ENCODE measurements around the gene LRRC28.

Gene LRRC28

DNA sequence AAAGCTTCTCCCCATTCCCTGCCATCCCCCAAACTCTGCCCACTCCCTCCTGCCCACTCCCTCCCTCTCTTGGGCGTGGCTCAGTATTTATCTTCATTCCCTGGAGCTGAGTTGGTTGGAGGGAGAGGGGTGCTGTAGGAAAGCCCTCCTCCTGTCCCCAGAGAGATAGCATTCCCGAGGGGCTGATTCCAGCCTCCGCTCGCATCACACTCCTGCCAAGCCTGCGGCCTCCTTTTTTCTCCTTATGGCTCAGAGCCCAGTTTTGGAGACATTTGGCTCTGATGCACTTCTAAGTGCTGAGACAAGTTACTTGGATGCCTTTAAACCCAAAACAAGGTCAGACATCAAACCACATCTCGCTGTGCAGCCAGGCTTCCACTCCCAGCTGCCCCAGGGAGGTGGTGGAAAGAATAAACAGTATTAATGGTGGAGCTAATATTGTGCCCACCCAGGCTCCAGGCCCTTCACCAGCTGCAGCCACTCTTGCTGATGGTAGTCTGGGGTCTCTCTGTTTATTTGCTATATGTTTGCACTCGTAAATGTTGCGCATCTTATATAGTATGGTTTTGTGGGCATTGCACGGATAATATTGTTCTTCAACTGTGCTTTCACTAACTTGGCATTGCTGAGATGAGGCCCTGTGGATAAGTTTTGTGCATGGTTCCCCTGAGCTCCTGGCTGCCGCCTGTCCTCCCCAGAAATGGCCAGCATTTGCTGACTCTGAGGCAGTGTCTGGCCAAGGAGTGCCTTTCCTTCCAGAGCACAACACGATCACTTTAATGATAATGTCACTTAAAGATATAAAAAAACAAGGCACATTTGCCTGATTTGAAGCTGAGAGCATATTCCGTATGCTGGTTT is 157.2 kb downstream of the LRRC28 start:
- Histone ChIP-seq H3K9me3 (ENCODE audit: control insufficient read depth, insufficient read depth, low read length) (no peaks in the 10 kb centered on the region), H3K79me2 (ENCODE audit: control insufficient read depth, low read length) (no peaks in the 10 kb centered on the region), H3K9me2 (replicated peaks; ENCODE audit: control insufficient read depth, low read length) (no peaks in the 10 kb centered on the region), H3F3A (ENCODE audit: control insufficient read depth, insufficient read depth) (no peaks in the 10 kb centered on the region), H3K4me3 (ENCODE audit: low read length) (no peak overlapping the region), H4K20me1 (ENCODE audit: control insufficient read depth, insufficient read depth, low read depth, low read length) (no peaks in the 10 kb centered on the region), H3K36me3 (ENCODE audit: control insufficient read depth, low read length) (no peaks in the 10 kb centered on the region), H3K4me2 (ENCODE audit: low read length) (no peak overlapping the region), H3K4me1 (ENCODE audit: control insufficient read depth, low read length) (no peaks in the 10 kb centered on the region), H3K27me3 (ENCODE audit: control insufficient read depth, low read length) (no peaks in the 10 kb centered on the region), H3K27ac (ENCODE audit: low read depth, low read length) (no peak overlapping the region)
- TF ChIP-seq, protein P1, sequence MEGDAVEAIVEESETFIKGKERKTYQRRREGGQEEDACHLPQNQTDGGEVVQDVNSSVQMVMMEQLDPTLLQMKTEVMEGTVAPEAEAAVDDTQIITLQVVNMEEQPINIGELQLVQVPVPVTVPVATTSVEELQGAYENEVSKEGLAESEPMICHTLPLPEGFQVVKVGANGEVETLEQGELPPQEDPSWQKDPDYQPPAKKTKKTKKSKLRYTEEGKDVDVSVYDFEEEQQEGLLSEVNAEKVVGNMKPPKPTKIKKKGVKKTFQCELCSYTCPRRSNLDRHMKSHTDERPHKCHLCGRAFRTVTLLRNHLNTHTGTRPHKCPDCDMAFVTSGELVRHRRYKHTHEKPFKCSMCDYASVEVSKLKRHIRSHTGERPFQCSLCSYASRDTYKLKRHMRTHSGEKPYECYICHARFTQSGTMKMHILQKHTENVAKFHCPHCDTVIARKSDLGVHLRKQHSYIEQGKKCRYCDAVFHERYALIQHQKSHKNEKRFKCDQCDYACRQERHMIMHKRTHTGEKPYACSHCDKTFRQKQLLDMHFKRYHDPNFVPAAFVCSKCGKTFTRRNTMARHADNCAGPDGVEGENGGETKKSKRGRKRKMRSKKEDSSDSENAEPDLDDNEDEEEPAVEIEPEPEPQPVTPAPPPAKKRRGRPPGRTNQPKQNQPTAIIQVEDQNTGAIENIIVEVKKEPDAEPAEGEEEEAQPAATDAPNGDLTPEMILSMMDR (IDR thresholded peaks at IDR 0.05; ENCODE audit: low read depth, low read length, poor library complexity, severe bottlenecking), result no peak
- no peak for TF ChIP-seq EZH2phosphoT487 (IDR thresholded peaks at IDR 0.05; ENCODE audit: borderline replicate concordance, low read length)

- no peak overlapping the region for H3K4me2 ChIP-seq (ENCODE audit: low read length)
- H3K9me2 ChIP-seq (replicated peaks; ENCODE audit: control insufficient read depth, low read length), result no peaks in the 10 kb centered on the region
- no peaks in the 10 kb centered on the region for H3K79me2 ChIP-seq (ENCODE audit: control insufficient read depth, low read length)
- TF ChIP-seq EZH2phosphoT487 (IDR thresholded peaks at IDR 0.05; ENCODE audit: borderline replicate concordance, low read length), result no peak
- TF ChIP-seq, protein P1 (IDR thresholded peaks at IDR 0.05; ENCODE audit: low read depth, low read length, poor library complexity, severe bottlenecking), result peak; percentile 39
- H3K4me1 ChIP-seq (ENCODE audit: control insufficient read depth, low read length), result no peaks in the 10 kb centered on the region
- H3F3A ChIP-seq (ENCODE audit: control insufficient read depth, insufficient read depth), result no peaks in the 10 kb centered on the region
- H3K4me3 ChIP-seq (ENCODE audit: low read length), result no peak overlapping the region
- H4K20me1 ChIP-seq (ENCODE audit: control insufficient read depth, insufficient read depth, low read depth, low read length), result no peaks in the 10 kb centered on the region
- no peak overlapping the region for H3K27ac ChIP-seq (ENCODE audit: low read depth, low read length)
- no peaks in the 10 kb centered on the region for H3K9me3 ChIP-seq (ENCODE audit: control insufficient read depth, insufficient read depth, low read length)
- no peaks in the 10 kb centered on the region for H3K27me3 ChIP-seq (ENCODE audit: control insufficient read depth, low read length)
- H3K36me3 ChIP-seq (ENCODE audit: control insufficient read depth, low read length), result no peaks in the 10 kb centered on the region
Measured at GRCh38 chr15:99409097-99409473, 157.8 kb downstream of the LRRC28 start.

GRCh38 chr15:99409560-99409959 is 158.3 kb downstream of the LRRC28 start:
- no peaks in the 10 kb centered on the region for H4K20me1 ChIP-seq (ENCODE audit: control insufficient read depth, insufficient read depth, low read depth, low read length)
- H3K9me3 ChIP-seq (ENCODE audit: control insufficient read depth, insufficient read depth, low read length), result no peaks in the 10 kb centered on the region
- H3K36me3 ChIP-seq (ENCODE audit: control insufficient read depth, low read length), result no peaks in the 10 kb centered on the region
- TF ChIP-seq EZH2phosphoT487 (IDR thresholded peaks at IDR 0.05; ENCODE audit: borderline replicate concordance, low read length), result no peak
- TF ChIP-seq, protein P1 (IDR thresholded peaks at IDR 0.05; ENCODE audit: low read depth, low read length, poor library complexity, severe bottlenecking), result no peak
- no peak overlapping the region for H3K27ac ChIP-seq (ENCODE audit: low read depth, low read length)
- H3K27me3 ChIP-seq (ENCODE audit: control insufficient read depth, low read length), result no peaks in the 10 kb centered on the region
- H3F3A ChIP-seq (ENCODE audit: control insufficient read depth, insufficient read depth), result no peaks in the 10 kb centered on the region
- H3K9me2 ChIP-seq (replicated peaks; ENCODE audit: control insufficient read depth, low read length), result no peaks in the 10 kb centered on the region
- no peaks in the 10 kb centered on the region for H3K4me1 ChIP-seq (ENCODE audit: control insufficient read depth, low read length)
- no peak overlapping the region for H3K4me3 ChIP-seq (ENCODE audit: low read length)
- H3K79me2 ChIP-seq (ENCODE audit: control insufficient read depth, low read length), result no peaks in the 10 kb centered on the region
- no peak overlapping the region for H3K4me2 ChIP-seq (ENCODE audit: low read length)

All from DOHH2 (cell line).